GM23248 (cell line): ENCODE measurements around the gene C11orf54.

ENCODE experiments used
- EZH2 ChIP-seq: fragments of 200-600 bp; sonication (generic); IDR thresholded peaks from 2 replicates; pipeline ENCODE4 v1.6.1; 2018; ENCODE audit warnings: antibody characterized with exemption, mild to moderate bottlenecking; ENCODE audit not compliant: insufficient read depth, poor library complexity, severe bottlenecking
- EZH2phosphoT487 ChIP-seq: fragments of 200-600 bp; sonication (generic); IDR thresholded peaks from 2 replicates; pipeline ENCODE4 v1.6.1; 2018; ENCODE audit warnings: antibody characterized with exemption, moderate library complexity, mild to moderate bottlenecking, low read depth; ENCODE audit not compliant: insufficient read depth

DNA sequence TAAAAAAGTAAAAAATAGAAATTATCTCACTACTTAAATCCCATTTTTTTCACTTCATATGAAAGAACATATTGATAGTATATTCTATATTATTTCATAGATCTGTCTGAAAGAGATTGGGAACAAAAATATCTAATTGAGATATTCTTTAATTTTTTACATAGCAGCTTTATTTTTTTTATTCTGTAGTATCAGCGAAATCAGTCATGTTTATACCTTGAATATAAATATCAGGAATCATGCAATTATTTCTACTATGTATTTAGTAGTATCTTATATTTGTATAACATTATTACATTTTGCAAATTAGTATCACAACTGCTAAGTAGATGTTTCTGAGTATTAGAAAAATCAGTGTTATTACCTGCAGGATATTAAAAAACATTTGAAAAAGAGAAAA, 20.4 kb downstream of the C11orf54 start:
- no peak for TF ChIP-seq EZH2phosphoT487
- TF ChIP-seq EZH2 = no peak
